Calu3 (cell line): ENCODE results near the gene PIK3CA. TPM values are rescaled to one million over a fixed set of nuclear protein-coding genes. Genes with fewer than 3 reads are reported as not detected.
"Not testable (repeated sequence)": the region's sequence is repeated elsewhere in the genome, so short reads cannot be mapped to it uniquely, and the experiment has no call there.

Experiments
- BruUV-seq: library from RNA; stranded (reverse); fragments of 400-500 nt; replicated peaks from 2 replicates; lab custom pipeline; 2021; lab: Mats Ljungman, UMichigan
- CTCF ChIA-PET: fragments of 300-600 bp; sonication (Branson Sonifier 250); formaldehyde crosslinking; loops from one replicate; lab custom pipeline; 2022; ENCODE audit warnings: antibody characterized with exemption; lab: Charles Lee
- DNase-seq: peaks from one replicate; pipeline ENCODE4 v3.0.0; 2022
- H3K27ac Mint-ChIP-seq: one replicate; pipeline ENCODE4 v1.8.0; 2022; ENCODE audit warnings: mixed read lengths; ENCODE audit not compliant: unreplicated experiment
- H3K27me3 Mint-ChIP-seq: one replicate; pipeline ENCODE4 v1.8.0; 2022; ENCODE audit warnings: mixed read lengths; ENCODE audit not compliant: unreplicated experiment
- H3K36me3 Mint-ChIP-seq: one replicate; pipeline ENCODE4 v1.8.0; 2022; ENCODE audit warnings: mild to moderate bottlenecking, moderate library complexity, mixed read lengths; ENCODE audit not compliant: insufficient read depth, unreplicated experiment
- H3K4me1 Mint-ChIP-seq: one replicate; pipeline ENCODE4 v1.8.0; 2022; ENCODE audit warnings: mild to moderate bottlenecking, low read depth, mixed read lengths; ENCODE audit not compliant: unreplicated experiment
- H3K4me3 Mint-ChIP-seq: one replicate; pipeline ENCODE4 v1.8.0; 2022; ENCODE audit warnings: mild to moderate bottlenecking, low read depth, moderate library complexity, mixed read lengths; ENCODE audit not compliant: unreplicated experiment
- H3K9me3 Mint-ChIP-seq: one replicate; pipeline ENCODE4 v1.8.0; 2022; ENCODE audit warnings: low read depth, mixed read lengths; ENCODE audit not compliant: unreplicated experiment
- CTCF ChIP-seq: fragments of 200-600 bp; IDR thresholded peaks from one replicate; pipeline ENCODE4 v1.8.0; 2022; ENCODE audit warnings: antibody characterized with exemption; ENCODE audit not compliant: unreplicated experiment
- intact Hi-C: fragments of 100-400 bp; cut with micrococcal nuclease; formaldehyde crosslinking; loops from one replicate; pipeline ENCODE4 v1.10.0; 2022; ENCODE audit not compliant: unreplicated experiment
- total RNA-seq: library from RNA; stranded (reverse); gene quantifications from 2 replicates; pipeline ENCODE4 v1.2.3, GENCODE V29; 2022

Gene PIK3CA
- total RNA-seq, 1 experiment from 2014 or later = 28.8 TPM

- CTCF ChIA-PET = no interaction called here
- Mint-ChIP-seq H3K4me3 (no peak overlapping the region), H3K9me3 (peaks cover 2% of the 10 kb centered on the region), H3K36me3 (no peaks in the 10 kb centered on the region), H3K27me3 (no peaks in the 10 kb centered on the region), H3K4me1 (no peaks in the 10 kb centered on the region), H3K27ac (no peak overlapping the region)
- intact Hi-C loops = no loop called here
- TF ChIP-seq CTCF = no peak
- no peak for DNase-seq
- BruUV-seq = no TSS peak
These were observed 31.3 kb upstream of the PIK3CA start for GRCh38 chr3:179116816-179117215.

GRCh38 chr3:179132191-179132890 lies 15.8 kb upstream of the PIK3CA start:
- Mint-ChIP-seq H3K27ac (peak overlapping the region; percentile 6), H3K4me1 (peaks cover 10% of the 10 kb centered on the region), H3K4me3 (peak overlapping the region; percentile 74)
- peak; percentile 69 for DNase-seq
- BruUV-seq, H3K36me3 Mint-ChIP-seq, H3K27me3 Mint-ChIP-seq, intact Hi-C loops, H3K9me3 Mint-ChIP-seq: not testable (repeated sequence)
- CTCF ChIA-PET = interaction anchor here (1.2 kb wide), 2 partner anchors 9 to 26 kb away, joined by 3 to 4 read pairs; no protein-coding TSS in a partner anchor

- Mint-ChIP-seq H3K9me3 (no peaks in the 10 kb centered on the region), H3K4me3 (no peak overlapping the region), H3K36me3 (peaks cover 6% of the 10 kb centered on the region), H3K4me1 (peaks cover 10% of the 10 kb centered on the region), H3K27me3 (no peaks in the 10 kb centered on the region), H3K27ac (no peak overlapping the region)
- no peak for TF ChIP-seq CTCF
- no peak for DNase-seq
- BruUV-seq = no TSS peak
- CTCF ChIA-PET = interaction anchor here (1.1 kb wide), 1 partner anchor 182 kb away, joined by 3 read pairs; no protein-coding TSS in a partner anchor
- intact Hi-C loops = no loop called here
These were observed 14.6 kb upstream of the PIK3CA start for GRCh38 chr3:179133575-179133974.

- Mint-ChIP-seq H3K4me3 (no peak overlapping the region), H3K9me3 (peaks cover 5% of the 10 kb centered on the region), H3K27ac (no peak overlapping the region), H3K27me3 (peaks cover 14% of the 10 kb centered on the region), H3K36me3 (peaks cover 6% of the 10 kb centered on the region), H3K4me1 (peaks cover 10% of the 10 kb centered on the region)
- no TSS peak for BruUV-seq
- intact Hi-C loops = no loop called here
- no peak for TF ChIP-seq CTCF
- CTCF ChIA-PET = no interaction called here
- DNase-seq = no peak
These were observed 12.0 kb upstream of the PIK3CA start for GRCh38 chr3:179136195-179136594.

- CTCF ChIA-PET = interaction anchor here (1.3 kb wide), 1 partner anchor 10 kb away, joined by 4 read pairs; no protein-coding TSS in a partner anchor
- no peak for DNase-seq
- no peak overlapping the region for H3K27ac Mint-ChIP-seq
- TF ChIP-seq CTCF = no peak
- no TSS peak for BruUV-seq
- intact Hi-C loops = no loop called here
- H3K27me3 Mint-ChIP-seq = peaks cover 14% of the 10 kb centered on the region
- H3K36me3 Mint-ChIP-seq = no peaks in the 10 kb centered on the region
- no peaks in the 10 kb centered on the region for H3K4me1 Mint-ChIP-seq
- peaks cover 5% of the 10 kb centered on the region for H3K9me3 Mint-ChIP-seq
- H3K4me3 Mint-ChIP-seq = no peak overlapping the region
These were observed 6.3 kb upstream of the PIK3CA start for GRCh38 chr3:179141890-179142289.
